GM23248 (cell line): ENCODE measurements around the gene AMN1.
"Not testable (repeated sequence)": the region's sequence is repeated elsewhere in the genome, so short reads cannot be mapped to it uniquely, and the experiment has no call there.

Source experiments
- EZH2 ChIP-seq: fragments of 200-600 bp; sonication (generic); IDR thresholded peaks from 2 replicates; pipeline ENCODE4 v1.6.1; 2018; ENCODE audit warnings: antibody characterized with exemption, mild to moderate bottlenecking; ENCODE audit not compliant: insufficient read depth, poor library complexity, severe bottlenecking
- EZH2phosphoT487 ChIP-seq: fragments of 200-600 bp; sonication (generic); IDR thresholded peaks from 2 replicates; pipeline ENCODE4 v1.6.1; 2018; ENCODE audit warnings: antibody characterized with exemption, moderate library complexity, mild to moderate bottlenecking, low read depth; ENCODE audit not compliant: insufficient read depth

- not testable (repeated sequence) for TF ChIP-seq EZH2phosphoT487, EZH2
Observed at GRCh38 chr12:31718542-31719198, 10.2 kb downstream of the AMN1 start.
